Tibial nerve (tissue), 4 donors: ENCODE results near the gene CCDC88B.

ENCODE experiments used
- EP300 ChIP-seq, 2 donors: sonication (generic); formaldehyde crosslinking; IDR thresholded peaks; one replicate each; pipeline ENCODE4 v1.6.1; 2017; ENCODE audit warnings: antibody characterized with exemption in 2 of 2, mild to moderate bottlenecking in 1 of 2
- POLR2A ChIP-seq, 2 donors: fragments of 450-650 bp; IDR thresholded peaks; one replicate each; pipeline ENCODE4 v1.6.1; 2017; ENCODE audit warnings: antibody characterized with exemption in 2 of 2, mild to moderate bottlenecking in 2 of 2, moderate library complexity in 2 of 2
- TF ChIP-seq, protein P1 (sequence below), 5 experiments: fragments of 200-600 bp in 3 of 5; fragments of 450-650 bp in 2 of 5; sonication (generic) in 3 of 5; IDR thresholded peaks; one replicate each; pipeline ENCODE4 v1.5.1; 2016 to 2019; ENCODE audit warnings: antibody characterized with exemption in 5 of 5, mild to moderate bottlenecking in 3 of 5, moderate library complexity in 2 of 5

DNA sequence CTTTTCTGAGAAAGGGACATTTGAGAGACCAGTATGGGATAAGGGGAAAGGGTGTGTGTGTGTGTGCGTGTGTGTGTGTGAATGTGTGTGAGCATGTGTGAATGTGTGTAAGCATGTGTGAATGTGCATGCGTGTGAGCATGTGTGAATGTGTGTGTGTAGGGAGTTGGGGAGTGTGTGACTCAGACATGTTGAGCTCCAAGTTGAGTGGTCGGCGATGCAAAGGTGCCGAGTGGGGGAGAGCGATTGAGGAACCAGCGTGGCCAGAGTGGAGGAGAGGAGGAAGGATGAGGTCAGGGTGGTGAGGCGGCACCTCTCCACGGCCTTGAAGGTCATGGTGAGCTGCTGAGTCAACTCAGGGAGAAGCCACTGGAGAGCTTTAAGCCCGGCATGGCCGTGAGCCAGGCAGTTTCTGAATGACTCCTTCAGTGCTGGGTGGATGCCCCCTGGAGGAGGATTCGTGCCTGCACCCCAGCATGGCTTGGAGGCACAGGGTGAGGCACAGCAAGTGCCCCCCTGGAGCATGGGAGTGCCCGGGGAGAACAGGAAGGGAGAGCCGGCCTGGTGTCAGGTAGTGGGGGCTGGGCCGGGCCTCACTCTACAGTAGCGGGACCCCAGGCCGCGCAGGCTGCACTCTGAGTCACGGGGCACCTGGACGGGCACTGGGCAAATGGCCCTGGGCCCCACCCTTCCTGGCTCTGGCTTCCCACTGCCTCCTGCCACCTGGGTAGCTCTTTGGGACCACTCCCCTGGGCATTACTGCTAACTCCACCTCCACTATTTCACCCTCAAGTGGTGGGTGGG is 8.2 kb upstream of the CCDC88B start:
- TF ChIP-seq POLR2A (IDR thresholded peaks at IDR 0.05) = no peak
- TF ChIP-seq, protein P1, sequence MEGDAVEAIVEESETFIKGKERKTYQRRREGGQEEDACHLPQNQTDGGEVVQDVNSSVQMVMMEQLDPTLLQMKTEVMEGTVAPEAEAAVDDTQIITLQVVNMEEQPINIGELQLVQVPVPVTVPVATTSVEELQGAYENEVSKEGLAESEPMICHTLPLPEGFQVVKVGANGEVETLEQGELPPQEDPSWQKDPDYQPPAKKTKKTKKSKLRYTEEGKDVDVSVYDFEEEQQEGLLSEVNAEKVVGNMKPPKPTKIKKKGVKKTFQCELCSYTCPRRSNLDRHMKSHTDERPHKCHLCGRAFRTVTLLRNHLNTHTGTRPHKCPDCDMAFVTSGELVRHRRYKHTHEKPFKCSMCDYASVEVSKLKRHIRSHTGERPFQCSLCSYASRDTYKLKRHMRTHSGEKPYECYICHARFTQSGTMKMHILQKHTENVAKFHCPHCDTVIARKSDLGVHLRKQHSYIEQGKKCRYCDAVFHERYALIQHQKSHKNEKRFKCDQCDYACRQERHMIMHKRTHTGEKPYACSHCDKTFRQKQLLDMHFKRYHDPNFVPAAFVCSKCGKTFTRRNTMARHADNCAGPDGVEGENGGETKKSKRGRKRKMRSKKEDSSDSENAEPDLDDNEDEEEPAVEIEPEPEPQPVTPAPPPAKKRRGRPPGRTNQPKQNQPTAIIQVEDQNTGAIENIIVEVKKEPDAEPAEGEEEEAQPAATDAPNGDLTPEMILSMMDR (IDR thresholded peaks at IDR 0.05) = peak; percentile 17 to 45 (median 28)
- no peak for TF ChIP-seq EP300 (IDR thresholded peaks at IDR 0.05)
